Ovary (tissue), 9 donors: ENCODE results near the gene MRTFA. TPM values are rescaled to one million over a fixed set of nuclear protein-coding genes. Genes with fewer than 3 reads are reported as not detected.

Experiments
- DNase-seq, 5 donors: peaks; one replicate each; pipeline ENCODE4 v3.0.0-alpha.2; 2019 to 2020
- H3K27ac ChIP-seq, 2 donors: fragments of 200-600 bp; one replicate each; pipeline versions ENCODE4 v1.5.1 to v1.8.0; 2019 to 2022
- H3K27me3 ChIP-seq: fragments of 200-600 bp; one replicate; pipeline ENCODE4 v1.8.0; 2022
- H3K36me3 ChIP-seq: fragments of 200-600 bp; sonication (generic); one replicate; pipeline ENCODE4 v1.5.1; 2019
- H3K4me1 ChIP-seq: one replicate; pipeline ENCODE4 v1.8.1; 2013; ENCODE audit warnings: mild to moderate bottlenecking, moderate library complexity; ENCODE audit not compliant: insufficient read depth
- H3K4me3 ChIP-seq: fragments of 200-600 bp; sonication (generic); one replicate; pipeline ENCODE4 v1.5.1; 2017
- H3K9me3 ChIP-seq, 2 donors: fragments of 200-600 bp in 1 of 2; sonication (generic) in 1 of 2; one replicate each; pipeline versions ENCODE4 v1.5.1 to v1.8.1; 2013 to 2019; ENCODE audit warnings: mild to moderate bottlenecking in 1 of 2, moderate library complexity in 1 of 2
- CTCF ChIP-seq, 3 donors: fragments of 450-650 bp in 2 of 3; fragments of 200-600 bp in 1 of 3; IDR thresholded peaks; one replicate each; pipeline versions ENCODE4 v1.5.1 to v1.8.0; 2016 to 2022; ENCODE audit warnings: antibody characterized with exemption in 3 of 3, mild to moderate bottlenecking in 1 of 3
- EP300 ChIP-seq: sonication (generic); formaldehyde crosslinking; IDR thresholded peaks from one replicate; pipeline ENCODE4 v1.6.1; 2017; ENCODE audit warnings: antibody characterized with exemption
- POLR2A ChIP-seq: fragments of 450-650 bp; IDR thresholded peaks from one replicate; pipeline ENCODE4 v1.6.1; 2017; ENCODE audit warnings: antibody characterized with exemption, mild to moderate bottlenecking, moderate library complexity
- WGBS, 3 donors: extraction: QIAGEN DNeasy Blood & Tissue Kit in 1 of 3; methylation state at CpG; one replicate each; pipeline versions ENCODE4 v1.1.5 to v1.1.7; 2013 to 2017; 5-methylcytosine and 5-hydroxymethylcytosine counted together
- intact Hi-C, 4 donors: fragments of 100-400 bp; cut with DNase I; formaldehyde crosslinking; loops; one replicate each; pipeline versions ENCODE4 v1.11.0 to v1.15.1; 2022 to 2023
- polyA plus RNA-seq, 2 donors: library from polyadenylated mRNA; stranded (reverse); fragments of 200-250 nt in 1 of 2; fragments of 350-450 nt in 1 of 2; fragmentation: Illumina TruSeq in 1 of 2; extraction: RNeasy Lipid Tissue Mini Kit (QIAGEN cat#74804) in 1 of 2; gene quantifications; one replicate each; pipeline ENCODE4 v1.2.3, GENCODE V29; 2013 to 2014
- total RNA-seq, 7 donors: library from RNA; depleted of rRNA in 2 of 7; stranded (reverse); fragments of >200 nt in 2 of 7; fragmentation: NEBNext Ultra II Directional in 3 of 7; extraction: Animal tissue kit (Norgen Biotek cat#: 25700) in 3 of 7; gene quantifications; one replicate each; pipeline versions ENCODE4 v1.1.0 to v1.2.4, GENCODE V29; 2016 to 2023
- donor health status: DM: no; HTN: no; CAD: no; lungs with moderate emphysema.
- donor health status: DM: no; HTN: no; CAD: no.
- donor health status: Bipolar disorder and iron deficiency.
- donor health status: DM: yes; HTN: yes; CAD: no.
- donor health status: DM: no; HTN: no; CAD: no.
- donor health status: DM: yes; HTN: yes; CAD: no.

MRTFA gene
- total and polyA plus RNA-seq, 9 donors, result 15.4 to 59.7 (median 54.9) TPM

GRCh38 chr22:40411506-40411861 lies 225.0 kb downstream of the MRTFA start:
- Histone ChIP-seq H3K9me3 (no peaks in the 10 kb centered on the region), H3K36me3 (no peaks in the 10 kb centered on the region), H3K4me3 (no peak overlapping the region), H3K27ac (no peak overlapping the region), H3K4me1 (peaks cover 2% of the 10 kb centered on the region), H3K27me3 (no peaks in the 10 kb centered on the region)
- 71 to 88% (median 84%) methylated on average over 7 of the region's 7 CpGs for WGBS, 3 donors
- DNase-seq, result peak in 1 of 5 donors; percentile 25
- intact Hi-C loops, result no loop called here
- no peak for TF ChIP-seq CTCF (IDR thresholded peaks at IDR 0.05)
- no peak for TF ChIP-seq POLR2A
- no peak for TF ChIP-seq EP300

GRCh38 chr22:40410731-40411505 lies 225.6 kb downstream of the MRTFA start:
- no peak for DNase-seq
- 74% methylated on average over 13 of the region's 13 CpGs for WGBS, 3 donors
- no peaks in the 10 kb centered on the region for H3K36me3 ChIP-seq
- H3K4me1 ChIP-seq, result peaks cover 2% of the 10 kb centered on the region
- H3K27me3 ChIP-seq, result no peaks in the 10 kb centered on the region
- intact Hi-C loops, result no loop called here
- no peaks in the 10 kb centered on the region for H3K9me3 ChIP-seq
- no peak for TF ChIP-seq EP300
- TF ChIP-seq POLR2A, result no peak
- TF ChIP-seq CTCF (IDR thresholded peaks at IDR 0.05), result no peak
- H3K4me3 ChIP-seq, result no peak overlapping the region
- H3K27ac ChIP-seq, result no peak overlapping the region

GRCh38 chr22:40410272-40410671 lies 226.2 kb downstream of the MRTFA start:
- no peaks in the 10 kb centered on the region for H3K27me3 ChIP-seq
- intact Hi-C loops, result no loop called here
- peak in 1 of 5 donors; percentile 27 for DNase-seq
- H3K4me1 ChIP-seq, result no peaks in the 10 kb centered on the region
- H3K27ac ChIP-seq, result no peak overlapping the region
- no peak overlapping the region for H3K4me3 ChIP-seq
- TF ChIP-seq EP300 (no peak), CTCF (IDR thresholded peaks at IDR 0.05) (no peak), POLR2A (no peak)
- no peaks in the 10 kb centered on the region for H3K9me3 ChIP-seq
- H3K36me3 ChIP-seq, result no peaks in the 10 kb centered on the region
- WGBS, 3 donors, result 79 to 85% (median 81%) methylated on average over 8 of the region's 8 CpGs

- Histone ChIP-seq H3K9me3 (no peaks in the 10 kb centered on the region), H3K4me3 (no peak overlapping the region), H3K27me3 (no peaks in the 10 kb centered on the region), H3K4me1 (no peaks in the 10 kb centered on the region), H3K36me3 (no peaks in the 10 kb centered on the region), H3K27ac (no peak overlapping the region)
- intact Hi-C loops, result no loop called here
- TF ChIP-seq CTCF (IDR thresholded peaks at IDR 0.05) (no peak), POLR2A (no peak), EP300 (no peak)
- 88 to 91% (median 89%) methylated on average over 5 to 11 of the region's 11 CpGs for WGBS, 3 donors
- no peak for DNase-seq
These were observed 226.9 kb downstream of the MRTFA start for GRCh38 chr22:40409613-40410113.
